ENCODE measurements around the gene SLC4A2.

DNA sequence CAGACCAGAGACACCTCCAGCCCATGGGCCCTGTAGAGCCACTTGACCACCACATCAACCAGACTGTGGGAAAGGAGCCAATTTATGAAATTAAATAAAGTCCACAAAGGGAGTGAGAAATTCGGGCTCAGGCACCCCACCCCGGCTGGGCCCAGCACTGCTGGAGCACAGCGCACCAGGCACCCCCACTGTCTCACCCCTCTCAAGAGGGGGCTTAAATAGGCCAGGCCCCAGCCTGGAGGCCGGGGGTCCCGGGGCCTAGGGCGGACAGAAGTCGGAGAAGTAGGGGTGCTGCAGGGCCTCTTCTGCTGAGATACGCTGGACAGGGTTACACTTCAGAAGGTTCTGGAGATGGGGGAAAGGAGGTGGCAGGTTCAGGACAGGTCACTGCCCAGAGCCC is 5.6 kb upstream of the SLC4A2 start:
- TF ChIP-seq, protein P1, sequence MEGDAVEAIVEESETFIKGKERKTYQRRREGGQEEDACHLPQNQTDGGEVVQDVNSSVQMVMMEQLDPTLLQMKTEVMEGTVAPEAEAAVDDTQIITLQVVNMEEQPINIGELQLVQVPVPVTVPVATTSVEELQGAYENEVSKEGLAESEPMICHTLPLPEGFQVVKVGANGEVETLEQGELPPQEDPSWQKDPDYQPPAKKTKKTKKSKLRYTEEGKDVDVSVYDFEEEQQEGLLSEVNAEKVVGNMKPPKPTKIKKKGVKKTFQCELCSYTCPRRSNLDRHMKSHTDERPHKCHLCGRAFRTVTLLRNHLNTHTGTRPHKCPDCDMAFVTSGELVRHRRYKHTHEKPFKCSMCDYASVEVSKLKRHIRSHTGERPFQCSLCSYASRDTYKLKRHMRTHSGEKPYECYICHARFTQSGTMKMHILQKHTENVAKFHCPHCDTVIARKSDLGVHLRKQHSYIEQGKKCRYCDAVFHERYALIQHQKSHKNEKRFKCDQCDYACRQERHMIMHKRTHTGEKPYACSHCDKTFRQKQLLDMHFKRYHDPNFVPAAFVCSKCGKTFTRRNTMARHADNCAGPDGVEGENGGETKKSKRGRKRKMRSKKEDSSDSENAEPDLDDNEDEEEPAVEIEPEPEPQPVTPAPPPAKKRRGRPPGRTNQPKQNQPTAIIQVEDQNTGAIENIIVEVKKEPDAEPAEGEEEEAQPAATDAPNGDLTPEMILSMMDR (IDR thresholded peaks at IDR 0.05), result no peak
- no peak for TF ChIP-seq MAX (CRISPR knock-in tag; IDR thresholded peaks at IDR 0.05)
- no peak for TF ChIP-seq SMAD3 (CRISPR knock-in tag; IDR thresholded peaks at IDR 0.05; ENCODE audit: borderline replicate concordance)
- TF ChIP-seq, protein P2, sequence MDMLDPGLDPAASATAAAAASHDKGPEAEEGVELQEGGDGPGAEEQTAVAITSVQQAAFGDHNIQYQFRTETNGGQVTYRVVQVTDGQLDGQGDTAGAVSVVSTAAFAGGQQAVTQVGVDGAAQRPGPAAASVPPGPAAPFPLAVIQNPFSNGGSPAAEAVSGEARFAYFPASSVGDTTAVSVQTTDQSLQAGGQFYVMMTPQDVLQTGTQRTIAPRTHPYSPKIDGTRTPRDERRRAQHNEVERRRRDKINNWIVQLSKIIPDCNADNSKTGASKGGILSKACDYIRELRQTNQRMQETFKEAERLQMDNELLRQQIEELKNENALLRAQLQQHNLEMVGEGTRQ (CRISPR knock-in tag; IDR thresholded peaks at IDR 0.05), result no peak
- no peak for TF ChIP-seq KAT7 (CRISPR knock-in tag; IDR thresholded peaks at IDR 0.05; ENCODE audit: borderline replicate concordance)
